Measurements from ENCODE around the gene GRIK1. TPM values are rescaled to one million over a fixed set of nuclear protein-coding genes. Genes with fewer than 3 reads are reported as not detected.
A peak's percentile ranks its signal among the peaks of the same experiment; 100 is the strongest.

The GRIK1 gene
- total and polyA plus RNA-seq, 2 experiments from 2014 or later, result 0.05 TPM; not detected in 1

DNA sequence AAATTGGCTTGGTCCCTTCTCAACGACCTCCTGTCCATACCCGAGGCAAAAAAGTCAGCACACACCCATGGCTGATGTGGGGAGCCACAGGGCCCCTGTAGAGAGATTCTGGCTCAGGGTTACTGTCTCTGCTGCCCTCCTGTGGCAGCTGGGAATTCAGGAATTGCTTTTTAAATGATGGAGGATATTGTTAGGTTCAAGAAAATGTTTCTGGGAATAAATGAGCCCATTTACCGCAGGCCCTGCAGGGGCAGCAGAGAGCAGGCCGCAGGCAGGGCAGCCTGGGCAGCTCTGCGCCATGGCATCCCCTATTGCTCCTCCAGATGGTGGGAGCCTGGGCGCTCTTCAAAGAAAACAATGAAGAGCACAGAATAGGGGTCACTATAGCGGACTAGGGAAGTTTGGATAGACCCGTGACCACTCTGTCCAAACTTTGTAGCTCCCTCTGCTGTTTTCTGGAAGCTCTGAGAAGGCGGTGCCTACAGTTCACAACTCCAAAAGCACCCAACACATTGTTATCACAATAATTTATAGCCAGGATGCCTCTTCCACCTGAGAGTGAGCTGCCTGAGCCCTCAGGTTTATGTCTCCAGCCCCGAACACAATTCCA lies 440.0 kb downstream of the GRIK1 start:
- Histone ChIP-seq H3K9me3 (ENCODE audit: low read depth) (no peaks in the 10 kb centered on the region), H3K27me3 (no peaks in the 10 kb centered on the region), H3K36me3 (no peaks in the 10 kb centered on the region), H3K27ac (no peak overlapping the region), H3K4me3 (no peak overlapping the region), H3K4me1 (ENCODE audit: low read depth) (no peaks in the 10 kb centered on the region)
- peak in 1 of 2 donors; percentile 57 for DNase-seq (ENCODE audit: low read depth in 1 of 2, low spot score in 1 of 2)
- TF ChIP-seq, protein P1, sequence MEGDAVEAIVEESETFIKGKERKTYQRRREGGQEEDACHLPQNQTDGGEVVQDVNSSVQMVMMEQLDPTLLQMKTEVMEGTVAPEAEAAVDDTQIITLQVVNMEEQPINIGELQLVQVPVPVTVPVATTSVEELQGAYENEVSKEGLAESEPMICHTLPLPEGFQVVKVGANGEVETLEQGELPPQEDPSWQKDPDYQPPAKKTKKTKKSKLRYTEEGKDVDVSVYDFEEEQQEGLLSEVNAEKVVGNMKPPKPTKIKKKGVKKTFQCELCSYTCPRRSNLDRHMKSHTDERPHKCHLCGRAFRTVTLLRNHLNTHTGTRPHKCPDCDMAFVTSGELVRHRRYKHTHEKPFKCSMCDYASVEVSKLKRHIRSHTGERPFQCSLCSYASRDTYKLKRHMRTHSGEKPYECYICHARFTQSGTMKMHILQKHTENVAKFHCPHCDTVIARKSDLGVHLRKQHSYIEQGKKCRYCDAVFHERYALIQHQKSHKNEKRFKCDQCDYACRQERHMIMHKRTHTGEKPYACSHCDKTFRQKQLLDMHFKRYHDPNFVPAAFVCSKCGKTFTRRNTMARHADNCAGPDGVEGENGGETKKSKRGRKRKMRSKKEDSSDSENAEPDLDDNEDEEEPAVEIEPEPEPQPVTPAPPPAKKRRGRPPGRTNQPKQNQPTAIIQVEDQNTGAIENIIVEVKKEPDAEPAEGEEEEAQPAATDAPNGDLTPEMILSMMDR (IDR thresholded peaks at IDR 0.05; ENCODE audit: low read depth, low read length), result peak; percentile 60

- Histone ChIP-seq H3K27ac (no peak overlapping the region), H3K4me3 (no peak overlapping the region), H3K36me3 (no peaks in the 10 kb centered on the region), H3K4me1 (ENCODE audit: low read depth) (no peaks in the 10 kb centered on the region), H3K9me3 (ENCODE audit: low read depth) (no peaks in the 10 kb centered on the region), H3K27me3 (no peaks in the 10 kb centered on the region)
- TF ChIP-seq, protein P1 (IDR thresholded peaks at IDR 0.05; ENCODE audit: low read depth, low read length), result no peak
- no peak for DNase-seq (ENCODE audit: low read depth in 1 of 2, low spot score in 1 of 2)
Measured at GRCh38 chr21:29499229-29499628, 440.6 kb downstream of the GRIK1 start.

- no peaks in the 10 kb centered on the region for H3K27me3 ChIP-seq
- DNase-seq (ENCODE audit: low read depth in 1 of 2, low spot score in 1 of 2), result no peak
- H3K9me3 ChIP-seq (ENCODE audit: low read depth), result no peaks in the 10 kb centered on the region
- H3K4me3 ChIP-seq, result no peak overlapping the region
- TF ChIP-seq, protein P1 (IDR thresholded peaks at IDR 0.05; ENCODE audit: low read depth, low read length), result no peak
- no peaks in the 10 kb centered on the region for H3K36me3 ChIP-seq
- H3K4me1 ChIP-seq (ENCODE audit: low read depth), result no peaks in the 10 kb centered on the region
- no peak overlapping the region for H3K27ac ChIP-seq
Measured at GRCh38 chr21:29496337-29496736, 443.5 kb downstream of the GRIK1 start.

GRCh38 chr21:29490016-29490415 lies 449.8 kb downstream of the GRIK1 start:
- no peak overlapping the region for H3K27ac ChIP-seq
- no peaks in the 10 kb centered on the region for H3K27me3 ChIP-seq
- H3K9me3 ChIP-seq (ENCODE audit: low read depth), result no peaks in the 10 kb centered on the region
- TF ChIP-seq, protein P1 (IDR thresholded peaks at IDR 0.05; ENCODE audit: low read depth, low read length), result no peak
- peaks cover 4% of the 10 kb centered on the region for H3K4me1 ChIP-seq (ENCODE audit: low read depth)
- DNase-seq (ENCODE audit: low read depth in 1 of 2, low spot score in 1 of 2), result no peak
- no peaks in the 10 kb centered on the region for H3K36me3 ChIP-seq
- no peak overlapping the region for H3K4me3 ChIP-seq

DNA sequence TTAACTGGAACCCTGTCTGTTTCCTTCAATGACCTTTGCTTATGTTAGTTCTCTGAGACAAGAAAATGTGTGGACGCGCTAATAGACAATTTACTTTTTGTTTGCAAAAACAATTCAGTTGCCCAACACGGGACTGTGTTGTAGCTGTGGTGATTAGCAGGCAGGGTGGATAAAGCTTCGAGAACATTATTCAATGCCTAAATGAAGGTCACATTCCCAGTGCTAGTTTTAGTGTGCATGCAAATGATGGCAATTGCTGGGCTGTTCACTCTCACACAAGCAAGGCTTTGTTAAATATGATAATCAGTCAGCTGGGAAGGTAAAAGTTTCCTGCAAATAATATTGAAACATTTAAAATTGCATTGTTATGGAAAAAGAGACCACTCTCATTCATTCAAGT lies 452.6 kb downstream of the GRIK1 start:
- peak in 1 of 2 donors; percentile 17 for DNase-seq (ENCODE audit: low read depth in 1 of 2, low spot score in 1 of 2)
- no peak overlapping the region for H3K27ac ChIP-seq

More for the DNA sequence above, 452.6 kb downstream of the GRIK1 start:
- TF ChIP-seq, protein P1 (IDR thresholded peaks at IDR 0.05; ENCODE audit: low read depth, low read length), result no peak
- Histone ChIP-seq H3K9me3 (ENCODE audit: low read depth) (no peaks in the 10 kb centered on the region), H3K27me3 (no peaks in the 10 kb centered on the region), H3K36me3 (no peaks in the 10 kb centered on the region), H3K4me1 (ENCODE audit: low read depth) (peaks cover 4% of the 10 kb centered on the region), H3K4me3 (no peak overlapping the region)

Other genes with a start within 250 kb of the GRIK1 start
- not detected in 2 replicates for gene CLDN17, start 226.8 kb upstream of the GRIK1 start, total RNA-seq
- gene CLDN17, start 226.8 kb upstream of the GRIK1 start, polyA plus RNA-seq, result not detected in 2 replicates

Measured in cardiac muscle cell (in vitro differentiated cells and primary cell).